HG03108 (cell line): ENCODE data around the gene PSAP.
"Not testable (repeated sequence)": the region's sequence is repeated elsewhere in the genome, so short reads cannot be mapped to it uniquely, and the experiment has no call there.

Experiments
- ATAC-seq: cut with Tn5 transposase; IDR thresholded peaks from one replicate; pipeline ENCODE4 v1.9.1; 2021; ENCODE audit warnings: moderate library complexity; ENCODE audit not compliant: unreplicated experiment

PSAP gene

GRCh38 chr10:71874680-71875354, 23.8 kb upstream of the PSAP start:
- not testable (repeated sequence) for ATAC-seq

- ATAC-seq: peak; percentile 97
Observed at GRCh38 chr10:71873582-71874211, 22.6 kb upstream of the PSAP start.

GRCh38 chr10:71869601-71870000, 18.6 kb upstream of the PSAP start:
- not testable (repeated sequence) for ATAC-seq

GRCh38 chr10:71868192-71868697, 17.2 kb upstream of the PSAP start:
- ATAC-seq: peak; percentile 55

- ATAC-seq: no peak
Observed at GRCh38 chr10:71865561-71866041, 14.6 kb upstream of the PSAP start.

GRCh38 chr10:71864911-71865361, 13.9 kb upstream of the PSAP start:
- ATAC-seq: no peak

- ATAC-seq: no peak
Observed at GRCh38 chr10:71863203-71863602, 12.2 kb upstream of the PSAP start.

GRCh38 chr10:71860243-71861029, 9.4 kb upstream of the PSAP start:
- no peak for ATAC-seq

- ATAC-seq: no peak
Observed at GRCh38 chr10:71857934-71858890, 7.2 kb upstream of the PSAP start.

GRCh38 chr10:71856619-71857018, 5.6 kb upstream of the PSAP start:
- ATAC-seq: no peak

GRCh38 chr10:71854031-71854430, 3.0 kb upstream of the PSAP start:
- no peak for ATAC-seq

GRCh38 chr10:71852355-71852937, 1.4 kb upstream of the PSAP start:
- ATAC-seq: no peak

- peak; percentile 3 for ATAC-seq
Observed at GRCh38 chr10:71851465-71852095, 529 bp upstream of the PSAP start.

- no peak for ATAC-seq
Observed at GRCh38 chr10:71850021-71850742, 869 bp downstream of the PSAP start.

- no peak for ATAC-seq
Observed at GRCh38 chr10:71849461-71849908, 1.6 kb downstream of the PSAP start.

GRCh38 chr10:71848325-71849275, 2.5 kb downstream of the PSAP start:
- ATAC-seq: no peak

GRCh38 chr10:71847418-71847817, 3.6 kb downstream of the PSAP start:
- ATAC-seq: no peak

GRCh38 chr10:71846816-71847215, 4.2 kb downstream of the PSAP start:
- ATAC-seq: no peak
